ENCODE results near the gene ARHGEF17. TPM values are rescaled to one million over a fixed set of nuclear protein-coding genes. Genes with fewer than 3 reads are reported as not detected.

ARHGEF17 gene
- total RNA-seq, 1 experiment from 2014 or later = 8.8 TPM

- no peak for DNase-seq (ENCODE audit: low read depth)
These were observed 71.3 kb downstream of the ARHGEF17 start for GRCh38 chr11:73379189-73379880.

DNA sequence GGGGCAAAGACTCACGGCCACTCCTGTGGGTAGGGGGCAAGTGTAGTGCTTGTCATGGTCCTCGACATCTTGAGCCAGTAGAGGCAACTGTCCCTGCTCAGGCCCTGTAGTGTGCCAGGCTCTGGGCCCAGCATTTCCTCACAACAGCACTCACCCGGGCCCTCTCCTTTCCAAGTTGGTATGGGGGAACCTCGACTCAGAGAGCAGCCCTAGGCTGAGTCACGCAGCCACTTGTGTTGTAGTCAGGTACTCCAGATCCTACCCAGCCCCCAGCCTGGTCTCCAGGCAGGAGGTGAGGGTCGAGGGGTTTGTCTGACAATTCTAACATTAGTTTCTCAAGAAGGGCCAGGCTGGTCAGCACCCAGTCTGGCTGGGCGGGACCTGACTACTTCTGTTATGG is 72.3 kb downstream of the ARHGEF17 start:
- DNase-seq (ENCODE audit: low read depth) = no peak

- no peak for DNase-seq (ENCODE audit: low read depth)
These were observed 72.9 kb downstream of the ARHGEF17 start for GRCh38 chr11:73380897-73381410.

DNA sequence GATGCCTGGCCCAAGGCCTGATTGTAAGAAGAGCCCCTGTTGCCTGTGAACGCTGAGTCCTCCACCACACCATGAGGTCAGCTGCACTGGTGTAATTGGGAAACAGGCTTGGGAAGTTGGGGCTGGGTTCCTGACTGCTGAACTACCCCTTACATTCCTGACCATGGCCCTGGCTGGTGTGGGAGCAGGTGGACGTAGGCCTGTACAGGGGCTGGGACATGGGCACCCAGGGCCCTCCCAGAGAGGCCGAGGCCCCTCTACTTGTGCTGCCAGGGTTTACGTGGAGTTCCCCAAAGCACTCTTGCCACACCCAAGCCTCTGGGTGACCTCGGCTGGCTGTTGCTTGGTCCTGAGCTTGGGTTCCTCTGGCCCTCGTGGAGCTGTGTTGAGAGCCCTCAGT is 73.5 kb downstream of the ARHGEF17 start:
- DNase-seq (ENCODE audit: low read depth) = no peak

- DNase-seq (ENCODE audit: low read depth) = no peak
These were observed 74.1 kb downstream of the ARHGEF17 start for GRCh38 chr11:73382183-73382582.

- no peak for DNase-seq (ENCODE audit: low read depth)
These were observed 74.7 kb downstream of the ARHGEF17 start for GRCh38 chr11:73382747-73383146.

GRCh38 chr11:73383249-73384124 is 75.4 kb downstream of the ARHGEF17 start:
- DNase-seq (ENCODE audit: low read depth) = no peak

GRCh38 chr11:73384125-73384441 is 76.0 kb downstream of the ARHGEF17 start:
- no peak for DNase-seq (ENCODE audit: low read depth)

- no peak for DNase-seq (ENCODE audit: low read depth)
These were observed 76.4 kb downstream of the ARHGEF17 start for GRCh38 chr11:73384531-73384871.

DNA sequence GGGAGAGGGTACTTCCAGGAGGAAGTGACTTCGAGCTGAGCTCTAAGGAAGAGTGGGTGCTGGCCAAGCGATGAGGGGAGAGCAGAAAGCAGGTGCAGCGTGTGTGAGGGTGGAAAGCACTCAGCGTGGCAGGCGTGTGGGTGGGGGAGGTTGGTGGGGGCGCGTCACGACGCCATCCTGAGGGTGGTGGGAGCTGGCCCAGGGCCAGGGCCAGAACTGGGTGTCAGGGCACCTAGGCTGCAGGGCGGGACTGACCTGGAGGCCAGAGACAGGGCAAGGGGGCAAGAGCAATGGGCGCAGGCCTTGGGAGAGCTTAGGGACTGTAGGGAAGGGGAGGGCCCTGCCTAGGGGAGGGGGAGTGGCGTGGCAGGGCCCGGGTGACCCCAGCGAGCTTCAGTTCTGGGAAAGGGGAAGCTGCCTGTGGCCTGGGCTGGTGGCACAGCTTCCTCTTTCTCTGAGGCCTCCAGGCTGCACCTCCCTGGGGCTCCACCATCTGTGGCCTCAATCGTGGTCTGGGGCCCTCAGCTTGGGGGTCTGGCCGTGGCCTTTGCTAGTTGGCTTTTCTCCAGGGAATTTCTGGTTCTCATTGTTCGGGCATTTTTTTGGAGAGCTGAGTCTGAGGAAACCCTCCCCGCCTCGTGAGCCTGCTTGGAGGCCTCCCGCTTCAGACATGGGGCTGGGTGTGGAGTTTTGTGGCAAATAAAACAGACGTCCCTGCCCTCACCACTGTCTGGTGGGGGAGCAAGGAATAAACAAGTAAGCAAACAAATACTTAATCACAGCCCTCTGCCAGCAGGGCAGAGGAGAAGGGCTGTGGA is 77.0 kb downstream of the ARHGEF17 start:
- no peak for DNase-seq (ENCODE audit: low read depth)

GRCh38 chr11:73386016-73386415 is 77.9 kb downstream of the ARHGEF17 start:
- DNase-seq (ENCODE audit: low read depth) = no peak

- DNase-seq (ENCODE audit: low read depth) = no peak
These were observed 78.5 kb downstream of the ARHGEF17 start for GRCh38 chr11:73386546-73386945.

DNA sequence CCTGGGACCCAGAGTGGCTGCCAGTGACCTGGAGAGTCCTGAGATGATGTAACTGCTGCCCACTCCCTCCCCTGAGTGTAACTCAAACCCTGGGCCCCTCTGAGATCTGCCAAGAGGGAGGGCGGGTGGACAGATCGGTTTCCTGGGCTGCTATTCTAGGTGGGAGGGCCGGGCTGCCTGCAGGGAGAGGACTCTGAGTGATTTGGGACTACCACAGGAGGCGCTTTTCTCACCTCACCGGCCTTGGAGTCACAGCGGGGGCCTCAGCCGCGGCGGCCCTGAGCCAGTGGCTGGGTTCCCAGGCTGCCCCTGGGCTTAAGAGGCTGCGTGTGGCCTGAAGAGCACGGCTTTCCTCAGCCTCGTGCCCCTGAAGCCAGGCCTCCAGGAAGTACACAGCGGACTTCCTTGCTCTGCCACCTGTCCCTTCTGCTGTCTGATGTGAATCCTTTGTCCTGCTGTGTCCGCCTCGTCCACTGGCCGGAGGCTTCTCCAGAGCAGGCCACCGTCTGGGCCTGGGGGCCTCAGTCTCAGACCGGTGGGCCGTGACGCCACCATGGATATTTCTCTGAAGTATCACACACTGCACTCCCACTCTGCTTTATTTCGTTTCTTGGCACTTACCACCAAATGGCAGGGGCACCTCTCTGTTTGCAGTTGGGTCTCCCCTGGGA is 79.7 kb downstream of the ARHGEF17 start:
- DNase-seq (ENCODE audit: low read depth) = no peak

DNA sequence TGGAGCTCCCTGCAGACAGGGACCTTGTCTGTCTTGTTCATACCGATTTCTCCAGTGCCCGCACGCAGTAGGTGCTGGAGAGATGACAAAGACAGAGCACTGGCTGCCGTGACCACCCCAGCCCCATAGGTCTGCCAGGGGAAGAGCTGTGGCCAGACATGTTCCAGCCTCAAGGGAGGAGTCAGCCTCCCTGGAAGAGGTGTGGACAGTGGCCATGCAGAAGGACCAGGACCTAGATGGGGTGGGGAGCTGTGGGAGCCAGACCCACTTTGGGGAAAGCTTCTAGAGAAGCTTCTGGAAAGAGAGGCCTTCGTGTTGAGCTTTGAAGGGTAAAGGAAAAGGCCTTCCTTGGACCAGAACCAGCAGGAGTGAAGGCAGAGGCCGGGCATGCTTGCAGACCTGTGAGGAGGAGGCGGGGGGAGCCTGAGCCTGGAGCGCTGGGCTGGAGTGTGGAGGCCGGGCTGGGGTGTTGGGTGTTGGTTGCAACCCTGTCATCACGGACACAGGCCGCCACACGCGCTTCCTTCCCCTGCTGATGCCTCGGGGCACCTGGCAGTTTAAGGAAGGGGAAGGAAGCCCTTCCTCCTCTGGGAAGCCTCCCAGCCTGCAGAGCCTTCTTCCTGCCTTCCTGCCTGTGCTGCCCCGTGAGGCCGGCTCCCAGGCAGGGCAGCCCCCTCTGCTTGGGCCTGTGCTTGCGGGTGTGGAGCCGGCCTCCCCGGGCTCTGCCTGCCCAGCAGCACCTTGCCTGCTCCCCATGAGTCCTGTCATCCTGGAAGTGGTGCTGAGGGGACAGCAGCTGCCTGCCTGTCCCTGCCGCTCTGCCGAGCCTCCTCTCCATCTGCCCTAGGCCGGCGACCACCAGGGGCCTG is 80.4 kb downstream of the ARHGEF17 start:
- no peak for DNase-seq (ENCODE audit: low read depth)

DNA sequence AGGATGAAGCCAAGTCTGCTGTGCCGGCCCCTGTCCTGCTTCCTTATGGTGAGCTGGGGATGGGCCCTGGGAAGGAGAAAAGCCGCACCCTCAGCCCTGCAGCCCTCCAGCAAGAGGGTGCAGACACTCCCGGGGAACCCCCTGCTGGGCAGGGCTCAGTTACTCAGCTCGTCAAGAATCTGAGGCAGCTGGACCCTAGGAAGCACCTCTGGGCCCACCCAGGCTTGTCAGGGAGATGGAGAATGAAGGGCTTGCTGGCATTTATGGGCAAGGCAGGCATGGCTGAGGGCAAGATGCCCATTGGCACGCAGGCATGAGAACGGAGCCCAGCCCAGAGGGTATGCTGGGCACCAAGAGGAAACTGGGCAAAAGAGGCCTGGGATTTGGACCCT is 81.1 kb downstream of the ARHGEF17 start:
- no peak for DNase-seq (ENCODE audit: low read depth)

GRCh38 chr11:73389916-73390315 is 81.8 kb downstream of the ARHGEF17 start:
- no peak for DNase-seq (ENCODE audit: low read depth)

GRCh38 chr11:73390601-73391565 is 82.8 kb downstream of the ARHGEF17 start:
- DNase-seq (ENCODE audit: low read depth) = no peak

DNA sequence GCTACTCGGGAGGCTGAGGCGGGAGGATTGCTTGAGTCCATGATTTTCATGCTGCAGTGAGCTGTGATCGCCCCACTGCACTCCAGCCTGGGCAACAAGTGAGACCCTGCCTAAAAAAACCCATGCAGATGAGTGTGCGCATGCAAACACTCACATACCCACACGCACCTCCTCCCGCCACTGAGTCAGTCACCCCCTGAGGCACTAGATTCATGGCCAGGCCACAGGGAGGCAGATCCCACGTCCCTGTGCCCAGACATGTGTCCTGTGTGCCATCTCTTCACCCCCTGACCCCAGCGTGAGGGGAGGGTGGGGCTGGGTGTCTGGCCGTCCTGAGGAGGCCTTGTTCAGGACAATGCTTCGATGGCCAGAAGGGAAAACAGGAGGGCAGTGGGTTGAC is 83.6 kb downstream of the ARHGEF17 start:
- DNase-seq (ENCODE audit: low read depth) = no peak

Measured in HT1080 (cell line).